GM10847 (cell line): ENCODE measurements around the gene SSH3.

ENCODE experiments used
- POLR2A ChIP-seq: IDR thresholded peaks from 2 replicates; pipeline ENCODE4 v1.6.1; 2011; ENCODE audit not compliant: insufficient read length; ENCODE audit errors: extremely low read depth

SSH3 gene

DNA sequence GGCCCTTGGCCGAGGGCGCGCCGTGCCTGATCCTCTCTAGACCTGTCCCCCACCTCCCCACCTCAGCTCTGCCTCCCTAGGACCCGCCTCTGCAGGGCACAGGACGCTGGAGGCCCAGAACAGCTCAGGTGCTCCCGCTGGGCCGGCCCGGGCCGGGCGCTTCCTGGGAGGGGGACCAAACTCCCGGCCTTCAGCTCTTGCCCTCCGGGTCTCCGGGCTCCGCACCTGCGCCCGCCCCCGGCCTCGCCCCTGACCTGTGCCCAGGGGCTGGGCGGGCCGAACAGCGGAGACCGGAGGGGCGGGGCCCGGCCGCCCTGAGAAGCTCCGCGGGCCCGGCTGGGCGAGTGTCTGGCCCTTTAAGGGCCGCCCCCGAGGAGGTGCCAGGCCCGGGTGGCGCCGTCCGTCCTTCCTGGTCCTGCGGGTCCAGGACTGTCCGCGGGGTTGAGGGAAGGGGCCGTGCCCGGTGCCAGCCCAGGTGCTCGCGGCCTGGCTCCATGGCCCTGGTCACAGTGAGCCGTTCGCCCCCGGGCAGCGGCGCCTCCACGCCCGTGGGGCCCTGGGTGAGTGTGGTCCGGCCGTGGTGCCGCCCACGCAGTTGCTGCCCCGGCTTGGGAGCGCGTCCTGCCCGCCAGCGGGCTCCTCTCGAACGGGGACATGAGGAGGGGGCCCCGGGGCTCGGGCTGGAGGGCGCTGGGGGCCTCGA, at the start of gene SSH3:
Gene SSH3, plus strand, starts transcription at position 399 of the 703 bp plus-strand sequence. Its CDS starts 96 bp downstream, at position 495.
- TF ChIP-seq POLR2A: no peak

GRCh38 chr11:67253872-67254624, 49.3 kb upstream of the SSH3 start:
- no peak for TF ChIP-seq POLR2A

DNA sequence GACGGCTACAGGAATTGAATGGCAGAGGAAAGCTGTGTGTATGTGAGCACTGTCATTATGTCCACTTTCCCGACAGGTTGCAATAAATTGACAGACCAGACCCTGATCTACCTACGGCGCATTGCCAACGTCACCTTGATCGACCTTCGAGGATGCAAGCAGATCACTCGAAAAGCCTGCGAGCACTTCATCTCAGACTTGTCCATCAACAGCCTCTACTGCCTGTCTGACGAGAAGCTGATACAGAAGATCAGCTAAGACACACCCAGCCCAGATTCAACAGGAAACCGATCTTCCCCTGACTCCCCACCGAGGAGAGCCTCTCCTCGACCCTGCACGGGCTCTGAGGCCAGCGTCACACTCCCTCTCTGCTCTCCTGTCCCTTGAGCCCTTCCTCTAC, 48.5 kb upstream of the SSH3 start:
- no peak for TF ChIP-seq POLR2A

GRCh38 chr11:67255353-67255752, 48.0 kb upstream of the SSH3 start:
- no peak for TF ChIP-seq POLR2A

DNA sequence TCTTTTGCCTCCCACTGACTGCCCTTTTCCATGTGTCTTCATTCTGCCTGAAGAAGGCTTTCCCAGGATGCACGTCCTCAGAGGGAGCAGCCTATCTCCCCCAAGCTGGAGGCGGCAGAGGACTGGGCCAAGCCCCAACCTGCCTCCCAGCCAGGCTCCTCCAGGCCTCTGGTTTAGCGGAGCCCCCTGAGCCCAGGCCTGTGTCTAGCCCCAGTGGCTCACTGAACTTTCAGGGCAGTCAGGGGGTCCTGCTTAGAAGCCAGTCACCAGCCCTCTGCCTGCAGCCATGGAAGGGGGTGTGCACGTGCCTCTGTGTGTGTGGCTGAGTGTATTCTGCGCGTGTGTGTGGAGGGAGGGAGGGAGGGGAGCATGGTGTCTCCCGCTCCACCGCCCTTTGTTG, 47.5 kb upstream of the SSH3 start:
- TF ChIP-seq POLR2A: no peak

GRCh38 chr11:67256477-67257135, 46.7 kb upstream of the SSH3 start:
- no peak for TF ChIP-seq POLR2A

GRCh38 chr11:67260406-67260805, 42.9 kb upstream of the SSH3 start:
- TF ChIP-seq POLR2A: no peak

DNA sequence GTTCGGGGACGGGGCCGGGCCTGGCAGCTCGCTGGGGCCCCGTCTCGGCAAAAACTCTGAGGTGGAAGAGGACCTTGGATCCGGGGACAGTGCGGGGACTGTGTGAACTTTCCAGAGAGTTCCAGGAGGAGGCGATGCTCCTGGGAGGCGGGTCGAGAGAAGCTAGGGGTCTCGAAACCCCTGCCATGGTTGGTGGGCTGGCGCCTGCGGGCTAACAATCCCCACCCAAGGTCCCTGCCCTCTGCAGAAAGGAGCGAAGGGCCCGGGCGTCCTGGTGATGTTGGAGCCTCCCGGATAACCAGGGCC, 41.7 kb upstream of the SSH3 start:
- no peak for TF ChIP-seq POLR2A

GRCh38 chr11:67261946-67262681, 41.2 kb upstream of the SSH3 start:
- TF ChIP-seq POLR2A: no peak

GRCh38 chr11:67262731-67263675, 40.3 kb upstream of the SSH3 start:
- TF ChIP-seq POLR2A: no peak

DNA sequence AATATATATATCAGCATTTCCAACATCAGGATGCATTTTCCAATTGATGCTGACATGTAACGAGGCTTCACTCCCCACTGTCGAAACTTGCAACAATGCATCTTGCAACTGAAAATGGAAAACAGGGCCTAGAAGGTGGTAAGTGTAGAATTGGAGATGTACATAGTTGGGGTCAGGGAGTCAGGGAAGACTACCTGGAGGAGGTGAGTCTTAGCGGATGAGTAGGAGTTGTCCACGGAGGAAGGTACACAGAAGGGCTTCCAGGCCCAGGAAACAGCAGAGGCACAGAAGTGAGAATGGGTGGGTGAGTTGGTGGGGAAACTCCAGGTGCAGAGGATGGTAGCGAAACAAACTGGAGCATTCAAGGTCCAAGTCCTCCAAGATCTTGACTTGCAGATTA, 39.1 kb upstream of the SSH3 start:
- TF ChIP-seq POLR2A: no peak

DNA sequence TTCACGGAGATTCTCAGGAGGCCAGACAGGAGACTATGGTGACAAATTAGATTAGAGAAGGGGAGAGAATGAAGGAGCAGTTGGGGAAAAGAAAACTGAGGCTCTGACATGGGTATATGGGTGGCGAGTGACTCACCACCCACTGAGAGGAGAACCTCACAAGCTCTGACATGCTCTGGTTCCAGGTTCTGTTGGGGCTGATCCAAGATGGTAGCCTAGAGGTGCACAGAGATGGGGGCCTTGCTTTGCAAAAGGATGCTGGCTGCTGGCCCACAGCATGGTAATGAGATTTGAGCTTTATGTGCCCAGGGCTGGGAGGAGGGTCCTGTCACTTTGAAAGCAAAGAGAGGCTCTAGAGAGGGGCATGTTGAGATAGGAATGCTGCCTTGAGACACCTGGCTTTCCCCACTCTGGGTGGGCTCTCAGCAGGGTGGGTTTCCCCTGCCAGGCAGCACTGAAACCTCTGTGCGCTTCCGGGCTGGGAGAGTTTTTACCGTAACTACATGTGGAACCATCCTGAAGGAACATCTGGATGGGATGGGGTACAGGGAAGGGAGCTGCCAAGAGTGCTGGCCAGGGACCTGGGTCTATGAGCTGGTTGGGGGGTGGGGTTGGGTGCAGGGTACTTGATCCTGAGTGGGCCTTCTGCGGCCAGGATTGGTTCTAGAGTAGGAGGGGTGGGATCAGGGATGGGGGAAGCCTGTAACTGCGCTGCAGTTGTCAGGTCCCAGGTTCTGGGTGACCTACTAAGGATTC, 38.3 kb upstream of the SSH3 start:
- TF ChIP-seq POLR2A: no peak

DNA sequence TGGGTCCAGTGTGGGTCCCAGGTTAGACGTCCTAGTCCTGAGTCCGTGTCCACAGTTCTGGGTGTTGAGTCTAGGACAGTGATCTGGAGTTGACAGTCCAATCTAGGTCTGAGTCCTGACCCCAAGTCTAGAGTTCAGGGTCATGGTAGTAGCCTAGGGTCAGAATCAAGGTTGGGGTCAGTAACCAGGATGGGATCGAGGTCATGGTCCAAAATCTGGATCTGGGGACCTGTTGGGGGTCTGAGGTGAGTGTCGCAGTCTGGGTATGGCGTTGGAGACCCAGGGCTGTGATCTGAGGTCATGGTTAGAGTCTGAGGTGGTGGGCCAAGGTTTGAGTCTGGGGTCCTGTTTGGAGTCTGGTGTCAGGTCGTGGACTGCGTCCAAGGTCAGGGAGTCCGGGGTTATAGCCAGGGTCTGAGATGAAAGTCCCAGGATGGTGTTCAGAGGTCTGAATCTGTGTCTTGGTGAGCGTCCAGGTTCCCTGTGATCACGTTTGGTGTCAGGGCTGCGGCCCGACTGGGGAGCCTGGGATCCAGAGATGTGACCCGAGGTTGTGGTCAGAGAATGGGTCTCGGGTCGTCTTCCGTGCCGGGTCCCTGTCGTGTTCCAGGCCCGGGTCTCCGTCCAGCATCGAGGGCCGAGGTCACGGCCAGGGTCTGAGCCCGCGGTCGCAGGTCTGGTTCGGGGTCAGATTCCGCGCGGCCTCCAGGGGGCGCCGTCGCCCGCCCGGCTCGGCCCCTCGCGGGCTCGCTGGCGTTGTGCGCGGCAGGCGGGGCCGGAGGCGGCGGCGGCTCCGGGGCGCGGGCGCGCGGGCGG, 37.5 kb upstream of the SSH3 start:
- no peak for TF ChIP-seq POLR2A
